MCF 10A (cell line): ENCODE measurements around the gene HID1. TPM values are rescaled to one million over a fixed set of nuclear protein-coding genes. Genes with fewer than 3 reads are reported as not detected.

ENCODE experiments used
- BruUV-seq: library from RNA; stranded (reverse); fragments of 400-500 nt; replicated peaks from 2 replicates; lab custom pipeline; 2021; lab: Mats Ljungman, UMichigan
- CTCF ChIA-PET: fragments of 300-600 bp; sonication (Branson Sonifier 250); formaldehyde crosslinking; extraction: SDS; loops from one replicate; lab custom pipeline; 2021; ENCODE audit warnings: antibody characterized with exemption, inconsistent platforms; lab: Yijun Ruan, JAX
- POLR2A ChIA-PET: fragments of 300-600, 350-650 bp; sonication (Branson Sonifier 250); formaldehyde crosslinking; extraction: SDS; loops from one replicate; lab custom pipeline; 2020; ENCODE audit warnings: antibody characterized with exemption, inconsistent platforms; lab: Yijun Ruan, JAX
- DNase-seq: peaks from one replicate; pipeline ENCODE4 v3.0.0-alpha.2; 2018; ENCODE audit not compliant: unreplicated experiment
- H3K27ac Mint-ChIP-seq: one replicate; pipeline ENCODE4 v1.8.0; 2022; ENCODE audit warnings: mild to moderate bottlenecking, low read depth, mixed read lengths; ENCODE audit not compliant: unreplicated experiment
- H3K27me3 Mint-ChIP-seq: one replicate; pipeline ENCODE4 v1.8.0; 2022; ENCODE audit warnings: mixed read lengths; ENCODE audit not compliant: insufficient read depth, unreplicated experiment
- H3K36me3 Mint-ChIP-seq: one replicate; pipeline ENCODE4 v1.8.0; 2022; ENCODE audit warnings: mild to moderate bottlenecking, moderate library complexity, mixed read lengths; ENCODE audit not compliant: insufficient read depth, unreplicated experiment
- H3K4me1 Mint-ChIP-seq: one replicate; pipeline ENCODE4 v1.8.0; 2022; ENCODE audit warnings: mixed read lengths; ENCODE audit not compliant: insufficient read depth, unreplicated experiment
- H3K4me3 Mint-ChIP-seq: one replicate; pipeline ENCODE4 v1.8.0; 2022; ENCODE audit warnings: mild to moderate bottlenecking, moderate library complexity, mixed read lengths; ENCODE audit not compliant: unreplicated experiment
- H3K9me3 Mint-ChIP-seq: one replicate; pipeline ENCODE4 v1.8.0; 2022; ENCODE audit warnings: mixed read lengths; ENCODE audit not compliant: unreplicated experiment
- intact Hi-C: fragments of 100-400 bp; cut with micrococcal nuclease; formaldehyde crosslinking; loops from 2 replicates; pipeline ENCODE4 v1.14.1; 2022
- total RNA-seq: library from RNA; stranded (reverse); gene quantifications from 2 replicates; pipeline ENCODE4 v1.2.3, GENCODE V29; 2022
- TF ChIP-seq, protein P1 (sequence below): fragments of 200-600 bp; IDR thresholded peaks from one replicate; pipeline ENCODE4 v1.8.0; 2022; ENCODE audit warnings: antibody characterized with exemption, mild to moderate bottlenecking; ENCODE audit not compliant: unreplicated experiment

Gene HID1
- total RNA-seq, 1 experiment from 2014 or later, result 3.2 TPM

DNA sequence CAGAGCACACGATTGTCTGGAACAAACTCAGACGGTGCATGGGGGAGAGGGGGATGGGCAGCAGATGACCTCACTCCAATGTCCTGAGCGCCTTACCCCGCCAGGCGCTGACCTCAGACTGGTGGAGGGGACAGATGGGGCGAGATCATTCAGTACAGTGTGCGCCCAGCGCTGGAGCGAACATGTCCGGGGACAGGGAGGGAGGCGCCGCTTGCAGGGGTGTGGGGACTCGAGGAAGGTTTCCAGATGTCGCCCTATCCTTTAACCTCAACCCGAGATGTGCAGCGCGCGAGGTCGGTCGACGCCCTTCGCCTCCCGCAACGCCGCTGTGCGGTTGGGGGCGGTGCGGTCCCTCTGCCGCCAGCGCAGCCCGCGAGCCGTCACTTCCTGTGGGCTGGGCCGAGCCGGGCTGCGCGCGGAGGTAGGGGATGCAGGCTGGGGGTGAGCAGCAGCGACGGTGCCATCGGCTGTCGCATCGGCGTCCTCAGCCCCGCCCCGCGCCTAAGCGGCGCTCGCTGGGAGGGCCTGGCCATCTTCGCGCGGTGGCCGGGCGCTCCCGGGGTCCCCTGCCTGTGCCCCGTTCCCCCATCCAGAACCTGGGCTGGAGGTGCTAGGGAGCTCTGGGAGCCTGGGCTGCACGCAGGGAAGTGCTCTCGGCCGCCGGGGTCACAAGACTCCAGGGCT is 9.6 kb upstream of the HID1 start:
- peak overlapping the region; percentile 78 for H3K4me3 Mint-ChIP-seq
- BruUV-seq, result no TSS peak
- intact Hi-C loops, result no loop called here
- peak; percentile 30 for DNase-seq
- peaks cover 2% of the 10 kb centered on the region for H3K4me1 Mint-ChIP-seq
- POLR2A ChIA-PET, result interaction anchor here (1.0 to 1.5 kb wide), 5 partner anchors 8 to 142 kb away, joined by 3 to 5 read pairs (median 3); partner anchors contain the start of gene HID1
- TF ChIP-seq, protein P1, sequence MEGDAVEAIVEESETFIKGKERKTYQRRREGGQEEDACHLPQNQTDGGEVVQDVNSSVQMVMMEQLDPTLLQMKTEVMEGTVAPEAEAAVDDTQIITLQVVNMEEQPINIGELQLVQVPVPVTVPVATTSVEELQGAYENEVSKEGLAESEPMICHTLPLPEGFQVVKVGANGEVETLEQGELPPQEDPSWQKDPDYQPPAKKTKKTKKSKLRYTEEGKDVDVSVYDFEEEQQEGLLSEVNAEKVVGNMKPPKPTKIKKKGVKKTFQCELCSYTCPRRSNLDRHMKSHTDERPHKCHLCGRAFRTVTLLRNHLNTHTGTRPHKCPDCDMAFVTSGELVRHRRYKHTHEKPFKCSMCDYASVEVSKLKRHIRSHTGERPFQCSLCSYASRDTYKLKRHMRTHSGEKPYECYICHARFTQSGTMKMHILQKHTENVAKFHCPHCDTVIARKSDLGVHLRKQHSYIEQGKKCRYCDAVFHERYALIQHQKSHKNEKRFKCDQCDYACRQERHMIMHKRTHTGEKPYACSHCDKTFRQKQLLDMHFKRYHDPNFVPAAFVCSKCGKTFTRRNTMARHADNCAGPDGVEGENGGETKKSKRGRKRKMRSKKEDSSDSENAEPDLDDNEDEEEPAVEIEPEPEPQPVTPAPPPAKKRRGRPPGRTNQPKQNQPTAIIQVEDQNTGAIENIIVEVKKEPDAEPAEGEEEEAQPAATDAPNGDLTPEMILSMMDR, result no peak
- H3K36me3 Mint-ChIP-seq, result peaks cover 5% of the 10 kb centered on the region
- H3K27ac Mint-ChIP-seq, result peak overlapping the region; percentile 20
- H3K27me3 Mint-ChIP-seq, result no peaks in the 10 kb centered on the region
- CTCF ChIA-PET, result interaction anchor here (0.9 to 1.1 kb wide), 2 partner anchors 9 to 149 kb away, joined by 3 read pairs; partner anchors contain the start of genes HID1 and NT5C
- H3K9me3 Mint-ChIP-seq, result no peaks in the 10 kb centered on the region

DNA sequence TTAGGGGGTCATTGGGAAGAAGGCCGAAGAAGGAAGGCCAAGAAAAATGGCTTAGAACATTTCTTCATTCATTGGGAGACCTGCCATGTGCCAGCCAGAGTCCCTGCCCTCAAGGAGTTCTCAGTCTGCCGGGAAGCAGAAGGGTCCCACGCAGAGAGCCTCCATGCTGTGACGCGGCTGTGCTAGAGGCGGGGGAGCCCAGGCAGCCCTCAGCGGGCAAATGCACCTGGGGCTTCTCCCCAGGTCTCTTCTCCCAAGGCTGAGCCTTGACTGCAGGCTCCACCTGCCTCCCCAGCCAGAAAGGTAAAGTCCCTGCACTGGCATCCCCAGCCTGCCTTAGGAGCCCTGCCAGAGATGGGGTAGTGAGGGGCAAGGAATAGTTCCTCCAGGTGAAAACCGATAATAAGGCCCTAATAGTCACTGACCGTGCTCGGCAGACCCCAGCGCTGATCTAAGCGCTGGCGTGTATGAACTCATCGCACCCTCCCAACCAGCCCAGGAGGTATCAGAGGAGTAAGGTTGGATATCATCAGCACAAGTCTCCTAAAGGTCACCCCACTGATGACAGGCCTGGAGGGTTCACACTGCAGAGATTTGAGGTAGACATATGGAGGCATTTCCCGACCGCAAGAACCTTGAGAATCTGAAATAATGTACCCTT is 8.9 kb upstream of the HID1 start:
- Mint-ChIP-seq H3K9me3 (no peaks in the 10 kb centered on the region), H3K4me1 (no peaks in the 10 kb centered on the region), H3K27ac (peak overlapping the region; percentile 20), H3K4me3 (peak overlapping the region; percentile 78), H3K36me3 (peaks cover 5% of the 10 kb centered on the region), H3K27me3 (no peaks in the 10 kb centered on the region)
- no TSS peak for BruUV-seq
- POLR2A ChIA-PET, result no interaction called here
- intact Hi-C loops, result no loop called here
- CTCF ChIA-PET, result interaction anchor here (0.6 kb wide), 1 partner anchor 25 kb away, joined by 4 read pairs; no protein-coding TSS in a partner anchor
- TF ChIP-seq, protein P1, result no peak
- DNase-seq, result no peak

DNA sequence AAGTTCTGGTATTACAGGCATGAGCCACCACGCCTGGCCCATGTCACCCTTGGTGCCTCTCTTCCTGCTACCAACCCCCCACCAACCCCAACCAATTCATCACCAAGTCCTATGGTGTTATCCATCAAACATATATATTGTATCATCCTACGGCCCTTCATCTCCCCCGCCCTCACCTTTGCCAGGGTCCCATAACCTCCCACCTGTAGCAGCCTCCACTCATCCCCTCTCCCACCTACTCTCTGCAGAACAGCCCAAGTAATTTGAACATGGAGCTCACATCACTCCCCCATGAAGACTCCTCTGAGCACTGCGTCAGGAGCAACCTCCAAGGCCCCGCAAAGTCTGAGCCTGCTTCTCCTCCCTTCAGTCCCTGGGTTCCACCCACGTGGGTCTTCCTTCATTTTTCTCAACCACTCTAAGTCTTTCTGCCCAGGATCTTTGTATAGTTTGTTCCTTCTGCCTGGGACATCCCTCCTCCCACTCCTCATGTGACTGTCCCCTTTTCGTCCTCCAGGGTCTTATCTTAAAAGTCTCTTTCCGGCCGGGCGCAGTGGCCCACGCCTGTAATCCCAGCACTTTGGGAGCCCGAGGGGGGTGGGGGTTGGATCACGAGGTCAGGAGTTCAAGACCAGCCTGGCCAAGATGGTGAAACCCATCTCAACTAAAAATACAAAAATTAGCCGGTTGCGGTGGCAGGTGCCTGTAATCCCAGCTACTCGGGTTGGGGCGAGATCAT is 7.0 kb upstream of the HID1 start:
- H3K27me3 Mint-ChIP-seq, result no peaks in the 10 kb centered on the region
- no peak overlapping the region for H3K4me3 Mint-ChIP-seq
- DNase-seq, result no peak
- TF ChIP-seq, protein P1, result no peak
- no peak overlapping the region for H3K27ac Mint-ChIP-seq
- intact Hi-C loops, result no loop called here
- H3K36me3 Mint-ChIP-seq, result peaks cover 5% of the 10 kb centered on the region
- no peaks in the 10 kb centered on the region for H3K4me1 Mint-ChIP-seq
- H3K9me3 Mint-ChIP-seq, result no peaks in the 10 kb centered on the region
- ChIA-PET CTCF (interaction anchor here (0.7 to 1.2 kb wide), 2 partner anchors 10 to 56 kb away, joined by 3 to 4 read pairs; partner anchors contain the start of gene OTOP2), POLR2A (no interaction called here)
- no TSS peak for BruUV-seq
